CD14-positive monocyte (primary cell): ENCODE results near the gene NID1. TPM values are rescaled to one million over a fixed set of nuclear protein-coding genes. Genes with fewer than 3 reads are reported as not detected.
A peak's percentile ranks its signal among the peaks of the same experiment; 100 is the strongest.

Experiments
- DNase-seq, 3 donors: peaks; one replicate each; pipeline ENCODE4 v3.0.0-alpha.2; 2011 to 2022
- H2AFZ ChIP-seq: 2 replicates; pipeline ENCODE4 v1.6.0; 2012; ENCODE audit warnings: mild to moderate bottlenecking, low read depth, low read length, inconsistent platforms; ENCODE audit not compliant: insufficient read depth, poor library complexity, severe bottlenecking
- H3K27ac ChIP-seq, 2 donors: 1 replicate in 1 of 2; 2 replicates in 1 of 2; pipeline ENCODE4 v1.5.1; 2012 to 2013; ENCODE audit warnings: low read length in 2 of 2, control low read depth in 1 of 2, inconsistent platforms in 1 of 2, low read depth in 1 of 2, mild to moderate bottlenecking in 1 of 2
- H3K27me3 ChIP-seq, 2 donors: one replicate each; pipeline versions ENCODE4 v1.6.0 to v1.6.1; 2011 to 2013; ENCODE audit warnings: low read length in 2 of 2; ENCODE audit not compliant: control insufficient read depth in 2 of 2, insufficient read depth in 2 of 2
- H3K36me3 ChIP-seq, 2 donors: replicated peaks in 1 of 2; 1 replicate in 1 of 2; 2 replicates in 1 of 2; pipeline versions ENCODE4 v1.5.1 to v1.6.1; 2012 to 2013; ENCODE audit warnings: low read length in 2 of 2, control low read depth in 1 of 2, inconsistent platforms in 1 of 2, mild to moderate bottlenecking in 1 of 2; ENCODE audit not compliant: insufficient read depth in 2 of 2, control insufficient read depth in 1 of 2
- H3K4me1 ChIP-seq, 2 donors: 1 replicate in 1 of 2; 2 replicates in 1 of 2; pipeline versions ENCODE4 v1.5.1 to v1.6.1; 2012 to 2013; ENCODE audit warnings: low read length in 2 of 2, control low read depth in 1 of 2, inconsistent platforms in 1 of 2, mild to moderate bottlenecking in 1 of 2, moderate library complexity in 1 of 2; ENCODE audit not compliant: insufficient read depth in 2 of 2, control insufficient read depth in 1 of 2
- H3K4me2 ChIP-seq: replicated peaks from 2 replicates; pipeline ENCODE3; 2012; ENCODE audit warnings: low read length, moderate library complexity, mild to moderate bottlenecking; ENCODE audit not compliant: poor library complexity, severe bottlenecking; ENCODE audit errors: extremely low read depth
- H3K4me3 ChIP-seq, 3 experiments: fragments of 200-600 bp in 1 of 3; sonication (generic) in 1 of 3; replicated peaks in 1 of 3; 1 replicate in 2 of 3; 2 replicates in 1 of 3; pipeline ENCODE4 v1.5.1; 2011 to 2013; ENCODE audit warnings: low read length in 3 of 3, mild to moderate bottlenecking in 3 of 3, control low read depth in 2 of 3, low read depth in 2 of 3, inconsistent platforms in 1 of 3, moderate library complexity in 1 of 3
- H3K79me2 ChIP-seq: 2 replicates; pipeline ENCODE4 v1.6.0; 2012; ENCODE audit warnings: mild to moderate bottlenecking, control low read depth, inconsistent platforms, low read length, moderate library complexity; ENCODE audit not compliant: insufficient read depth
- H3K9ac ChIP-seq: 2 replicates; pipeline ENCODE4 v1.6.0; 2017; ENCODE audit warnings: low read length, mild to moderate bottlenecking; ENCODE audit not compliant: insufficient read depth, poor library complexity, severe bottlenecking
- H3K9me3 ChIP-seq, 2 donors: replicated peaks in 1 of 2; 1 replicate in 1 of 2; 2 replicates in 1 of 2; pipeline versions ENCODE4 v1.5.1 to v1.6.1; 2012 to 2013; ENCODE audit warnings: low read length in 2 of 2, control low read depth in 1 of 2; ENCODE audit not compliant: control insufficient read depth in 1 of 2, insufficient read depth in 1 of 2
- H4K20me1 ChIP-seq: 2 replicates; pipeline ENCODE4 v1.6.0; 2012; ENCODE audit warnings: mild to moderate bottlenecking, low read length, control low read depth, moderate library complexity; ENCODE audit not compliant: insufficient read depth
- H3K27ac Mint-ChIP-seq, 7 donors: one replicate each; pipeline ENCODE4 v1.8.0; 2020; ENCODE audit warnings: mild to moderate bottlenecking in 7 of 7, mixed read lengths in 7 of 7, moderate library complexity in 6 of 7, inconsistent platforms in 2 of 7
- H3K27me3 Mint-ChIP-seq, 3 donors: one replicate each; pipeline ENCODE4 v1.8.0; 2021 to 2022; ENCODE audit warnings: low read depth in 3 of 3, mild to moderate bottlenecking in 3 of 3, mixed read lengths in 3 of 3, moderate library complexity in 3 of 3, inconsistent platforms in 1 of 3
- H3K36me3 Mint-ChIP-seq, 2 donors: one replicate each; pipeline ENCODE4 v1.8.0; 2020; ENCODE audit warnings: mixed read lengths in 2 of 2, inconsistent platforms in 1 of 2, mild to moderate bottlenecking in 1 of 2
- H3K4me1 Mint-ChIP-seq: one replicate; pipeline ENCODE4 v1.8.0; 2020; ENCODE audit warnings: mild to moderate bottlenecking, mixed read lengths
- H3K4me3 Mint-ChIP-seq, 2 donors: one replicate each; pipeline ENCODE4 v1.8.0; 2020; ENCODE audit warnings: mild to moderate bottlenecking in 2 of 2, mixed read lengths in 2 of 2, moderate library complexity in 1 of 2
- H3K9me3 Mint-ChIP-seq, 7 donors: one replicate each; pipeline ENCODE4 v1.8.0; 2020 to 2022; ENCODE audit warnings: mixed read lengths in 7 of 7, mild to moderate bottlenecking in 6 of 7, moderate library complexity in 6 of 7, inconsistent platforms in 2 of 7
- WGBS: methylation state at CpG from one replicate; pipeline ENCODE4 v1.1.5; 2013; ENCODE audit warnings: missing lambda C conversion rate; ENCODE audit not compliant: insufficient coverage; 5-methylcytosine and 5-hydroxymethylcytosine counted together
- intact Hi-C, 2 donors: fragments of 100-400 bp; cut with micrococcal nuclease; formaldehyde crosslinking; loops; one replicate each; pipeline versions ENCODE4 v1.15.0 to v1.15.1; 2023
- polyA plus RNA-seq, 3 donors: library from polyadenylated mRNA; depleted of rRNA in 1 of 3; unstranded in 2 of 3; stranded (reverse) in 1 of 3; fragments of 300-500 nt in 2 of 3; fragments of >200 nt in 1 of 3; fragmentation: Illumina TruSeq in 2 of 3; gene quantifications; 1 replicate in 2 of 3; 2 replicates in 1 of 3; pipeline ENCODE4 v1.2.3, GENCODE V29; 2012 to 2021
- TF ChIP-seq, protein P1 (sequence below): fragments of 200-600 bp; IDR thresholded peaks from one replicate; pipeline ENCODE4 v1.8.0; 2022; ENCODE audit warnings: antibody characterized with exemption, mild to moderate bottlenecking

The NID1 gene
- polyA plus RNA-seq, 3 donors = 6.8 to 19.7 (median 14.4) TPM

DNA sequence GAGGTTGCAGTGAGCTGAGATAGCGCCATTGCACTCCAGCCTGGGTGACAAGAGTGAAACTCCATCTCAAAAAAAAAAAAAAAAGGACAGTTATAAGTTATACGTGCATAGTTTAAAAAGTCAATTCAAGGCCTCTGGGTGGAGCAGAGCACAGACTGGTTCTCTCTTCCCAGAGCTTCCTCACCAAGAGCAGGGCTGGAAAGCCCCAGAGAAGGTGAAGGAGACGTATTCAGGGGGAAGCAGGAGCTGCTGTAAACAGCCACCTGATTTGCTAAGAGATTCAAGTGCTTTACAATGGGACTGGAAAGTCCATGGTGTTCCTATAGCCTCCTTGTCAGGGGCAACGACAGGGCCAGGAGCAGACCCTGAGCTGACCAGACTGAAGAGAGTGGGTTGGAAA is 113.2 kb downstream of the NID1 start:
- Histone ChIP-seq H3K27me3 (no peaks in the 10 kb centered on the region), H2AFZ (no peak overlapping the region), H3K36me3 (no peaks in the 10 kb centered on the region), H3K27ac (peak overlapping the region; percentile 78 to 100), H3K9me3 (no peaks in the 10 kb centered on the region), H4K20me1 (no peaks in the 10 kb centered on the region), H3K4me2 (peak overlapping the region; percentile 5), H3K4me1 (peaks cover 100% of the 10 kb centered on the region in 2 donors), H3K9ac (no peak overlapping the region), H3K4me3 (no peak overlapping the region), H3K79me2 (peaks cover 49% of the 10 kb centered on the region)
- TF ChIP-seq, protein P1, sequence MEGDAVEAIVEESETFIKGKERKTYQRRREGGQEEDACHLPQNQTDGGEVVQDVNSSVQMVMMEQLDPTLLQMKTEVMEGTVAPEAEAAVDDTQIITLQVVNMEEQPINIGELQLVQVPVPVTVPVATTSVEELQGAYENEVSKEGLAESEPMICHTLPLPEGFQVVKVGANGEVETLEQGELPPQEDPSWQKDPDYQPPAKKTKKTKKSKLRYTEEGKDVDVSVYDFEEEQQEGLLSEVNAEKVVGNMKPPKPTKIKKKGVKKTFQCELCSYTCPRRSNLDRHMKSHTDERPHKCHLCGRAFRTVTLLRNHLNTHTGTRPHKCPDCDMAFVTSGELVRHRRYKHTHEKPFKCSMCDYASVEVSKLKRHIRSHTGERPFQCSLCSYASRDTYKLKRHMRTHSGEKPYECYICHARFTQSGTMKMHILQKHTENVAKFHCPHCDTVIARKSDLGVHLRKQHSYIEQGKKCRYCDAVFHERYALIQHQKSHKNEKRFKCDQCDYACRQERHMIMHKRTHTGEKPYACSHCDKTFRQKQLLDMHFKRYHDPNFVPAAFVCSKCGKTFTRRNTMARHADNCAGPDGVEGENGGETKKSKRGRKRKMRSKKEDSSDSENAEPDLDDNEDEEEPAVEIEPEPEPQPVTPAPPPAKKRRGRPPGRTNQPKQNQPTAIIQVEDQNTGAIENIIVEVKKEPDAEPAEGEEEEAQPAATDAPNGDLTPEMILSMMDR = no peak
- peaks cover 0 to 2% (median 0%) of the 10 kb centered on the region in 7 donors for H3K9me3 Mint-ChIP-seq
- DNase-seq = peak; percentile 44 to 88 (median 57)
- intact Hi-C loops = loop anchor here in 1 of 2 donors (5.0 kb wide), 1 partner anchor 34 kb away; no protein-coding TSS in a partner anchor
- peaks cover 0 to 2% (median 0%) of the 10 kb centered on the region in 3 donors for H3K27me3 Mint-ChIP-seq
- WGBS = 50% methylated on average over 2 of the region's 4 CpGs
- peaks cover 1 to 5% of the 10 kb centered on the region in 2 donors for H3K36me3 Mint-ChIP-seq
- peak overlapping the region in 1 of 2 donors; percentile 48 for H3K4me3 Mint-ChIP-seq
- peaks cover 99% of the 10 kb centered on the region for H3K4me1 Mint-ChIP-seq
- peak overlapping the region; percentile 95 to 100 (median 96) for H3K27ac Mint-ChIP-seq

DNA sequence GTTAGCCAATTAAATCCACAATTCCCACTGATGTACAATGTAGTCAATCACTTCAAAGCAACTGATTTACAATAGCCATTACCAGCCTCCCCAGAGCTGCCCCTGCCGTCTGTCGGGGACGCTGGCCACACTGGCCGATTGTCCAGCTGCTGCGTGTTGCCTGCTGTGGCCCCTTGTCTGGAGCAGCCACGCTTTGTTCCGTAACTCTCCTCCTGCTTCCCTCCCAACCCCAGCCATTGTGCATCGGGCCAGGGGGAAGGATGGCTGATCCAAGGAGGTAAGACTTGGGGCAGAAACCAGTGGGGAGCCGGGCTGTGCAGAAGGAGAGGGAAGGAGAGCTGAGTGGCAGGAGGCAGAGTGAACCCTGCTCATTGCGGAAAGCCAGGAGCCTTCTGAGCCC is 114.6 kb downstream of the NID1 start:
- Mint-ChIP-seq H3K36me3 (peaks cover 5% of the 10 kb centered on the region in 2 donors), H3K4me1 (peaks cover 99% of the 10 kb centered on the region), H3K27ac (peak overlapping the region; percentile 65 to 100 (median 78)), H3K4me3 (no peak overlapping the region), H3K27me3 (no peaks in the 10 kb centered on the region), H3K9me3 (peaks cover 0 to 2% (median 0%) of the 10 kb centered on the region in 7 donors)
- DNase-seq = no peak
- no peak overlapping the region for H2AFZ ChIP-seq
- no peak overlapping the region for H3K9ac ChIP-seq
- WGBS = 95% methylated on average over 7 of the region's 10 CpGs
- peaks cover 99 to 100% of the 10 kb centered on the region in 2 donors for H3K4me1 ChIP-seq
- H3K4me3 ChIP-seq = no peak overlapping the region
- no peaks in the 10 kb centered on the region for H3K36me3 ChIP-seq
- H3K9me3 ChIP-seq = no peaks in the 10 kb centered on the region
- no peaks in the 10 kb centered on the region for H4K20me1 ChIP-seq
- peaks cover 50% of the 10 kb centered on the region for H3K79me2 ChIP-seq
- peak overlapping the region in 1 of 2 donors; percentile 100 for H3K27ac ChIP-seq
- H3K27me3 ChIP-seq = no peaks in the 10 kb centered on the region
- TF ChIP-seq, protein P1 = no peak
- no peak overlapping the region for H3K4me2 ChIP-seq
- intact Hi-C loops = loop anchor here in 1 of 2 donors (5.0 kb wide), 1 partner anchor 33 kb away; no protein-coding TSS in a partner anchor
